Uterine smooth muscle cell (primary cell): ENCODE measurements around the gene UBE2J1. TPM values are rescaled to one million over a fixed set of nuclear protein-coding genes. Genes with fewer than 3 reads are reported as not detected.

ENCODE experiments used
- total RNA-seq: library from RNA; depleted of rRNA; stranded (reverse); fragments of >200 nt; gene quantifications from 2 replicates; pipeline ENCODE4 v1.2.3, GENCODE V29; 2014

UBE2J1 gene, protein sequence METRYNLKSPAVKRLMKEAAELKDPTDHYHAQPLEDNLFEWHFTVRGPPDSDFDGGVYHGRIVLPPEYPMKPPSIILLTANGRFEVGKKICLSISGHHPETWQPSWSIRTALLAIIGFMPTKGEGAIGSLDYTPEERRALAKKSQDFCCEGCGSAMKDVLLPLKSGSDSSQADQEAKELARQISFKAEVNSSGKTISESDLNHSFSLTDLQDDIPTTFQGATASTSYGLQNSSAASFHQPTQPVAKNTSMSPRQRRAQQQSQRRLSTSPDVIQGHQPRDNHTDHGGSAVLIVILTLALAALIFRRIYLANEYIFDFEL
- 34.8 and 36.5 TPM in 2 replicates for total RNA-seq

DNA sequence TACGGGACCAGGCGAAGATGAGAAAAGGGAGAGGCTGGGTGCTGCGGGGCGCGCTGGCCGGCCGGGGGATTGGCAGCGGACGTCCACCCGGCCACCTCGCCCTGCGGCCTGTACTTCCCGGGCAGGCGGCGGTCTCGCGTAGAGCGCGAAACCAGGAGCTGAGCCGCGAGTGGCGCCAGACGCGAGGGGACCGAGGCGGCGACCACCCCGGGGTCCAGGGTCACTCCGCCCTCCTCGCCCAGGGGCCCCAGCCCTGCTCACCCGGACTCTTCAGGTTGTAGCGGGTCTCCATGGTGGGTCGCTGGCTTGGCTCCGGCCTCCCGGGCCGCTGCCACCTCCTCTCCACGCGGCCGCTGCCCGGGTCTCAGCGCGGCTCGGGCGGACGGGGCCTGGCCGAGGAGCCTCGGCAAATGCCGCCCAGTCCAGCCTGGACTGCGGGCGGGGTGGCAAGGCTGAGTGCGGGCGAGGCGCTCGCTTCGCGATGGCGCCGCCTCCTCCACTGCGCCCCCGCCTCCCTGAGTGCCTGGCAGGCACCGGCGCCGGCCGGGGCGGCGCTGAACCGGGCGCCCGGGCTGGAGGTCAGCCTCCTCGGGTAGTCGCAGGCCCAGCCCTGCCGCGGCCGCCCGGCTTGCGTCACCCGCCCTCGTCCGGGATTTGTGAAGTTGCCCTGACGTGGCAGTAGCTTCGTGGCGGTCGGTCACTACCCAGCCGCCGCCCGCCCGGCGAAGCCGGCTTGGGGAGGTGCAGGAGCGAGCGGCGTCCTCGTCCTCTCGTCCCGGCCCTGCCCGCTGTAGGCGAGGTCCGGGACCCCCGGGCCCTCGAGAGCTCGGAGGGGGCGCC is at the start of gene UBE2J1:
TSS of gene UBE2J1 (minus strand) at position 445 of the 840 bp plus-strand sequence. CDS start at position 292, 153 bp downstream.

DNA sequence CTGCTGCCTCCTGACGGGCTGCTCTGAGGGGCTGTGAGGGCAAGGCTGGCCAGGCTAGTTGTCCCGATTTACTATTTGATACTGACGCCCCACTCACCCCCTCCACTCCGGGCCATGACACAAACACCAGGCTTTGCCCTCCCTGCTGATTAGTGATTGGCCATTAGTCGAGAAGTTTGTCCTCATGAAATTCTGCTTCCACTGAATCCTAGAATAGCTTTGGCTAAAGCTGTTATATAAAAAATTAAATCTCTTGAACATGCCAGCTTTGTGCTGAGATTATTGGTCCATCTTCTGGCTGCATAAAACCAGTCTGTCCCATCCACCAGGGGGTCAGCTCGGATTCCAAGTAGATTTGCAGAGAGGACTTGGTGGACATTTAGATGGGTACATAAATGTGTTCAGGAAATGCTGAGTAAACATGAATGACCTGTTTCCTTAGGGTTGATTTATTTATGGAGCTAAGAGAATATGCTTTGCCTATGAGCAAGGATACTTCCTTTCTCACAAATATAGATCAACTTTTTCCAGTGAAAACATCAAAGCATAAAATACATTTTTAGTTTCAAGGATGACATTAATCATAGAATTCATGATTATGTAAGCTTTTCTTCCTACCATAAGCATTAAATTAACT is 37.2 kb downstream of the UBE2J1 start, which contains the start of gene GABRR2:
TSS of gene GABRR2 (minus strand) at position 51 of the 637 bp plus-strand sequence. CDS start 134 bp downstream, outside the sequence.

Other genes starting within 250 kb of the UBE2J1 start
- 0.11 and 0.12 TPM in 2 replicates for gene SRSF12, start 234.7 kb downstream of the UBE2J1 start, total RNA-seq
- 6.5 and 8.2 TPM in 2 replicates for gene PM20D2, start 206.7 kb downstream of the UBE2J1 start, total RNA-seq
- not detected in 2 replicates for gene GABRR1, start 135.4 kb downstream of the UBE2J1 start, total RNA-seq
- gene GABRR2, start 37.4 kb downstream of the UBE2J1 start, total RNA-seq = 0.11 and 0.12 TPM in 2 replicates
- 2.3 and 3.2 TPM in 2 replicates for gene RRAGD, start 59.6 kb upstream of the UBE2J1 start, total RNA-seq
- 2.0 and 2.7 TPM in 2 replicates for gene ANKRD6, start 80.4 kb upstream of the UBE2J1 start, total RNA-seq